MM.1S (cell line): ENCODE results near the gene EIF4EBP2.

ENCODE experiments used
- CTCF ChIP-seq: fragments of 300-600 bp; sonication (generic); IDR thresholded peaks from 2 replicates; pipeline ENCODE4 v1.5.1; 2016; ENCODE audit warnings: antibody characterized with exemption, low read length, mixed read lengths
- EZH2 ChIP-seq: fragments of 300-600 bp; sonication (generic); optimal IDR thresholded peaks from 2 replicates; pipeline ENCODE3; 2017; ENCODE audit warnings: low read depth, mild to moderate bottlenecking, antibody characterized with exemption, low read length, mixed read lengths

- no peak for TF ChIP-seq EZH2
- no peak for TF ChIP-seq CTCF
Measured at GRCh38 chr10:70445718-70446657, 42.0 kb downstream of the EIF4EBP2 start.
